Nephron progenitor cell (in vitro differentiated cells): ENCODE results near the gene THAP4.
"Not testable (repeated sequence)": the region's sequence is repeated elsewhere in the genome, so short reads cannot be mapped to it uniquely, and the experiment has no call there.

Experiments
- DNase-seq: peaks from one replicate; pipeline ENCODE4 v3.0.0; 2021
- H3K27ac Mint-ChIP-seq: 2 replicates; pipeline ENCODE4 v1.8.0; 2021; ENCODE audit warnings: mild to moderate bottlenecking, moderate library complexity, mixed read lengths
- H3K27me3 Mint-ChIP-seq: 2 replicates; pipeline ENCODE4 v1.8.0; 2021; ENCODE audit warnings: mild to moderate bottlenecking, low read depth, mixed read lengths; ENCODE audit not compliant: poor library complexity
- H3K36me3 Mint-ChIP-seq: 2 replicates; pipeline ENCODE4 v1.8.0; 2021; ENCODE audit warnings: low read depth, mixed read lengths
- H3K4me1 Mint-ChIP-seq: 2 replicates; pipeline ENCODE4 v1.8.0; 2021; ENCODE audit warnings: mixed read lengths
- H3K4me3 Mint-ChIP-seq: 2 replicates; pipeline ENCODE4 v1.8.0; 2021; ENCODE audit warnings: mild to moderate bottlenecking, moderate library complexity, mixed read lengths
- H3K9me3 Mint-ChIP-seq: 2 replicates; pipeline ENCODE4 v1.8.0; 2021; ENCODE audit warnings: mild to moderate bottlenecking, moderate library complexity, mixed read lengths
- TF ChIP-seq, protein P1 (sequence below): fragments of 200-600 bp; sonication (generic); IDR thresholded peaks from 2 replicates; pipeline ENCODE4 v1.5.0; 2021; ENCODE audit warnings: antibody characterized with exemption

THAP4 gene

GRCh38 chr2:241576293-241576654 lies 60.7 kb downstream of the THAP4 start:
- H3K4me1 Mint-ChIP-seq, result peaks cover 16% of the 10 kb centered on the region
- peaks cover 34% of the 10 kb centered on the region for H3K9me3 Mint-ChIP-seq
- TF ChIP-seq, protein P1, sequence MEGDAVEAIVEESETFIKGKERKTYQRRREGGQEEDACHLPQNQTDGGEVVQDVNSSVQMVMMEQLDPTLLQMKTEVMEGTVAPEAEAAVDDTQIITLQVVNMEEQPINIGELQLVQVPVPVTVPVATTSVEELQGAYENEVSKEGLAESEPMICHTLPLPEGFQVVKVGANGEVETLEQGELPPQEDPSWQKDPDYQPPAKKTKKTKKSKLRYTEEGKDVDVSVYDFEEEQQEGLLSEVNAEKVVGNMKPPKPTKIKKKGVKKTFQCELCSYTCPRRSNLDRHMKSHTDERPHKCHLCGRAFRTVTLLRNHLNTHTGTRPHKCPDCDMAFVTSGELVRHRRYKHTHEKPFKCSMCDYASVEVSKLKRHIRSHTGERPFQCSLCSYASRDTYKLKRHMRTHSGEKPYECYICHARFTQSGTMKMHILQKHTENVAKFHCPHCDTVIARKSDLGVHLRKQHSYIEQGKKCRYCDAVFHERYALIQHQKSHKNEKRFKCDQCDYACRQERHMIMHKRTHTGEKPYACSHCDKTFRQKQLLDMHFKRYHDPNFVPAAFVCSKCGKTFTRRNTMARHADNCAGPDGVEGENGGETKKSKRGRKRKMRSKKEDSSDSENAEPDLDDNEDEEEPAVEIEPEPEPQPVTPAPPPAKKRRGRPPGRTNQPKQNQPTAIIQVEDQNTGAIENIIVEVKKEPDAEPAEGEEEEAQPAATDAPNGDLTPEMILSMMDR, result no peak
- no peak overlapping the region for H3K4me3 Mint-ChIP-seq
- H3K36me3 Mint-ChIP-seq, result peaks cover 51% of the 10 kb centered on the region
- no peak for DNase-seq
- H3K27ac Mint-ChIP-seq, result no peak overlapping the region
- peaks cover 14% of the 10 kb centered on the region for H3K27me3 Mint-ChIP-seq

- Mint-ChIP-seq H3K36me3 (peaks cover 45% of the 10 kb centered on the region), H3K4me3 (no peak overlapping the region), H3K27ac (no peak overlapping the region), H3K27me3 (peaks cover 14% of the 10 kb centered on the region), H3K4me1 (peaks cover 16% of the 10 kb centered on the region), H3K9me3 (peaks cover 29% of the 10 kb centered on the region)
- DNase-seq, result no peak
- TF ChIP-seq, protein P1, result no peak
Measured at GRCh38 chr2:241575624-241576292, 61.2 kb downstream of the THAP4 start.

DNA sequence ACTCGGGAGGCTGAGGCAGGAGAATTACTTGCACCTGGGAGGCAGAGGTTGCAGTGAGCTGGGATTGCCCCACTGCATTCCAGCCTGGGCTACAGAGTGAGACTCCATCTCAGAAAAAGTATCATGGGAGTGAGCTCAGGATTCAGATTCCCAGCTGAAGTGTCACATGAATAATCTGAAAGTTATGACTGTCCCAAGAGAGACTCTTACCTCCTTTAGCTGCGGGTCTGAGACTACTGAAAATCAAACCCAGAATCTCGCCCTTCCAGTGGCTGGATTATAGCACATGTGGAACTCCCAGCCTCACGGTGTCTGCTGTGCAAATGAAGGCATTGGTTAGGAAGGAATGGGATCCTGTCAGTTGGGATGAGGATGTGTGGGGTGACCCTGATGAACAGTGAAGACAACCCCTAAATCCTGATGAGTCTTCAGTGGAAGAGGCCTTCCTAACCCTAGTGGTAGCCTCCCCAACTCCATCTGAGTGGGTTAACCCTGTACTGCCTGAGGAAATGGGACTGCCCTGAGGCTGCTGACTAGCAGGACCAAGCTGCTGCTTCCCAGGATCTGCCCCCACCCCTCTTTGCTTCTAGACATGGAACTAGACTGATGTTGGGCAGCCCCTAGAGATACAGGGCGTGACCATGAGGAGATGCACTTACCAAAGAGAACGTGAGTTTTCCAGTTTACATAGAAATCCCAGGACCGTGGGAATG lies 61.9 kb downstream of the THAP4 start:
- TF ChIP-seq, protein P1, result no peak
- DNase-seq, result no peak
- H3K27ac Mint-ChIP-seq, result no peak overlapping the region
- H3K4me3 Mint-ChIP-seq, result no peak overlapping the region
- H3K9me3 Mint-ChIP-seq, result peaks cover 22% of the 10 kb centered on the region
- H3K27me3 Mint-ChIP-seq, result peaks cover 15% of the 10 kb centered on the region
- peaks cover 16% of the 10 kb centered on the region for H3K4me1 Mint-ChIP-seq
- peaks cover 39% of the 10 kb centered on the region for H3K36me3 Mint-ChIP-seq

DNA sequence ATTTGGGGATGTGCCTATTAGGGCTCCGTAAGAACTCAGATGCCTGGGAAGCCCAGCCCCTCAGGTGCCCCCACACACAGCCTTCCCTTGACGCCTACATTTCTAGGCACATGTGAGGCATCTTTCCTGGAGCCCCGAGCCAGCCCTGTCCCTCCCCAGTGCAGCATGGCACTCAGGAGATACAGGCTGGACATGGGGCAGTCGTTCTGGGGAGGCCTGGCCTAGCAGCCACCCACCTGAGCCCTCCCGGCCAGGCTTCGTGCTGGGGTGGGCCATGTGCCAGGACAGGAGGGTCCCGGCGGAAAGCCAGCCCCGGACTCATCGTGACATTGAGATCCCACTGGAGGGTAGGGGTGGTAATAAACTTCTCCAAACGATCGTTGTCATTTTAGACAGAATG lies 63.2 kb downstream of the THAP4 start:
- peaks cover 24% of the 10 kb centered on the region for H3K4me1 Mint-ChIP-seq
- peaks cover 34% of the 10 kb centered on the region for H3K36me3 Mint-ChIP-seq
- H3K27me3 Mint-ChIP-seq, result peaks cover 28% of the 10 kb centered on the region
- no peak for DNase-seq
- H3K4me3 Mint-ChIP-seq, result no peak overlapping the region
- no peak overlapping the region for H3K27ac Mint-ChIP-seq
- H3K9me3 Mint-ChIP-seq, result peaks cover 18% of the 10 kb centered on the region
- TF ChIP-seq, protein P1, result no peak

DNA sequence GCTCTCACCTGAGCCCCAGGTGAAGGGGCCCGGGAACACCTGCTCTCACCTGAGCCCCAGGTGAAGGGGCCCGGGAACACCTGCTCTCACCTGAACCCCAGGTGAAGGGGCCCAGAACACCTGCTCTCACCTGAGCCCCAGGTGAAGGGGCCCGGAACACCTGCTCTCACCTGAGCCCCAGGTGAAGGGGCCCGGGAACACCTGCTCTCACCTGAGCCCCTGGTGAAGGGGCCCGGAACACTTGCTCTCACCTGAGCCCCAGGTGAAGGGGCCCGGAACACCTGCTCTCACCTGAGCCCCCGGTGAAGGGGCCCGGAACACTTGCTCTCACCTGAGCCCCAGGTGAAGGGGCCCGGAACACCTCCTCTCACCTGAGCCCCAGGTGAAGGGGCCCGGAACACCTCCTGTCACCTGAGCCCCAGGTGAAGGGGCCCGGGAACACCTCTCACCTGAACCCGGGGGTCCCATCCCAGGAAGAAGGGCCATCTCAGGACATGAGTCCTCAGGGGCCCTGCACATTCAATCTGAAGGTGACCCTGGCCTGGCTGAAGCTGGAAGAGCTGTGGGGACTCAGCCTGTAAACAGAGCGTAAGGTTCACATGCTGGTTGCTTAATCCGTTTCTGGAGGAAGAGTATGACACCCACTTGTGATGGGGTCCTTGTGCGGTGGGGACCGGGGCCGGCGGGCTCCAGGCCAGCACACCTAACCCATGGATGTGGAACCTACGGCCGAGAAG lies 63.9 kb downstream of the THAP4 start:
- Mint-ChIP-seq H3K4me1 (peaks cover 27% of the 10 kb centered on the region), H3K27me3 (peaks cover 31% of the 10 kb centered on the region), H3K36me3 (peaks cover 27% of the 10 kb centered on the region), H3K9me3 (peaks cover 12% of the 10 kb centered on the region)
- H3K27ac Mint-ChIP-seq, H3K4me3 Mint-ChIP-seq, DNase-seq: not testable (repeated sequence)

DNA sequence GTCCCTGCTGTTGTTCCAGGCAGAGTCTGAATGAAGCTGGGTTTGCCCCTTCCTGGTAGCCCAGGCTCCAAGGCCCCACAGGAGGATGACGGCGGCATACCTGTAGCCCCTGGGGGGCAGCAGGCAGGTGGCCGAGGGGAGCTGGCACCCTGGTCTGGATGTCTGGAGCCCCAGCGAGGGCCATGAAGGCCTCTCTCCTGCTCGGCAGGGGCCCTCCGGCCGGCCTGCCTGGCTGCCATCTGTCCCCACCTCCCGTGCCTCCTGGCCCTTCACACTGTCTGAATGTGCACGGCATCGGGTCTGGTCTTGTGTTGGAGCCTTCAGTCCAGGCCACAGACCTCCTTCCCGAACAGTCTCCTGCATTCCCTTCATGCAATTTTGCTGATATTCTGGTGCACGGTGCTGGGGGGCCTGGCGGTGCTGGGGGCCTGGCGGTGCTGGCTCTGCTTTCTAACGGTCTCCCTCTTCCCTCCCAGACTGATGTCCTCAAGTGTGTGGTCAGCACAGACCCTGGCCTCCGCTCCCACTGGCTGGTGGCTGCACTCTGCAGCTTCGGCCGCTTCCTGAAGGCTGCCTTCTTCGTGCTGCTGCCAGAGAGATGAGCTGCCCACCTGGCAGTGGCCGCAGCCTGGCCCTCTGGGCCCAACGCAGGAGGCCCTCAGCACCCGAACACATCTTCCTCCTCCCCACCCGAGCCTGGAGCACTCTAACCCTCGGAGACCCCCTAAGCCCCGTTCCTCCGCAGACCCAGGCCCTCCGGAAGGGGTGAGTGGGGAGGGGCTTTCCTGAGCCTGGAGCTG lies 64.9 kb downstream of the THAP4 start:
- Mint-ChIP-seq H3K4me3 (no peak overlapping the region), H3K9me3 (peaks cover 5% of the 10 kb centered on the region), H3K27ac (no peak overlapping the region), H3K27me3 (peaks cover 31% of the 10 kb centered on the region), H3K4me1 (peaks cover 21% of the 10 kb centered on the region), H3K36me3 (peaks cover 20% of the 10 kb centered on the region)
- DNase-seq, result no peak
- TF ChIP-seq, protein P1, result no peak
